SW 1271 (cell line): Measurements from ENCODE around the gene TSPOAP1.

Source experiments
- DNase-seq, 2 experiments: peaks; one replicate each; lab custom pipeline; 2025; lab: John Stamatoyannopoulos, UW

The TSPOAP1 gene

DNA sequence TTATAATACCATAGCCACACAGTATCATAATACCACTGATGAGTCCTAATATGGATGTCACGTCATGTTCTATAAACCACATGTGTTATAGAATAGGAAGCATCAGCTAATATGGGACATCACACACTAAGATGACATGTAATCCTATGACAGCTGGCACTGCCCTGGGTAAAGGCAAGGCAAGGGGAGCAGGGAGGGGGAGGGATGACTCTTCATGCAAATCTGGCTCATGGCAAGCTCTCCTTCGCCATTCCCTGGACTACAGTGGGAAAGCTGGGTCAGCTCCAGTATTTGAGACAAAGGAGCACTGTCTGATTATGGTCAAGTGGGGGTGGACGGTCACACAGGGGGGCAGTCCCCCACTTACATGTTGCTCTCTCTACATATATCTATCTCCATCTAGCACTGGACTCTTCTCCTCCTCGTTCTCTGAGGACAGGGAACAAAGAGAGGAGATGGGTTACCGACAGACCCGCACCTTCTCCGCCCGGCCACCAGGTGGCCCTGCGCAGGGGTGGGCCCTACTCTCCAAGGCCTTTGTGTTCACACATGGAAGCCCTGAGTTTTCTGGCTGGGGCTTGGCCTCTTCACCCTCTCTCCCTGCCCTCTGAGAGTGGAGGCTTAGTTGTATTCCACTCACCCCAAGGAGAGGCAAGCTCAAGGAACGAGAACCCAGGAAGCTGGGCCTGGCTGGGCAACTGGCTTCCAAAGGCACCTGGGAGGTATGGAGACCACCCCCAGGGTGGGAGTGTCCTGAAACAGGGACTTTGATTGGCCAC is 24.4 kb downstream of the TSPOAP1 start:
- peak in 1 of 2 experiments; percentile 35 for DNase-seq

- no peak for DNase-seq
These were observed 25.5 kb downstream of the TSPOAP1 start for GRCh38 chr17:58302919-58303585.

GRCh38 chr17:58302171-58302918 is 26.2 kb downstream of the TSPOAP1 start:
- no peak for DNase-seq

DNA sequence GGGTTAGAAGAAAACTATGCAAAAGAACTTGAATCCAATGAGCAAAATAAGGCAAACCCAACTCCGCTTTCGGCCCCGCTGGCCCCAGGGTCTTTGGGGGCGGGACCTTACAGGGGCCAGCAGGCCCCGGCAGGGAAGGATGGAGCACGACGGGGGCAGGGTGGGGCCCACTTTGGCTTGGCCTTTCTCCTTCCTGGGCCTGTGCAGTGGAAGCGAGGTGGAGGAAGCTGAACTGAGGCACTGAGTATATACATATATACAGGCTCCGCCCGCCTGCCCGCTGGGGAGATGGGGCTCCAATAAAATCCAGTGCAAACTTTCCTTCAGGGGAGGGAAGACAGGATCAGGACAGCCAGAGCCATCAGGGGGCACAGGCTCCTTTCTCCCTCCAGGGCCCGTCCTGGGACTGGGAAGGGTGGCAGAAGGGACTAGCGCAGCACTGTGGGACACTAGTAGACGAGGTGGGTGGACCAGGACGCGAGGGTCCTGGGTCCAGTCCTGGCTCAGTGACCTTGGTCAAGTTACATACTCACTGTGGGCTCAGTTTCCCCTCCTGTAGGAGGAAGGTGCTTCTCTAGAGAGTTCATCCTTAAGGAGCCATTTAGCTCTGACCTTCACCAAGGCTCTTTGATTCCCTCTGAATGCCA is 27.0 kb downstream of the TSPOAP1 start:
- DNase-seq = no peak

- no peak for DNase-seq
These were observed 28.3 kb downstream of the TSPOAP1 start for GRCh38 chr17:58300336-58300735.

- DNase-seq = no peak
These were observed 34.6 kb downstream of the TSPOAP1 start for GRCh38 chr17:58294034-58294433.

- DNase-seq = no peak
These were observed 37.3 kb downstream of the TSPOAP1 start for GRCh38 chr17:58291246-58291645.

- no peak for DNase-seq
These were observed 38.7 kb downstream of the TSPOAP1 start for GRCh38 chr17:58289869-58290268.

- DNase-seq = no peak
These were observed 43.2 kb downstream of the TSPOAP1 start for GRCh38 chr17:58285422-58285810.

DNA sequence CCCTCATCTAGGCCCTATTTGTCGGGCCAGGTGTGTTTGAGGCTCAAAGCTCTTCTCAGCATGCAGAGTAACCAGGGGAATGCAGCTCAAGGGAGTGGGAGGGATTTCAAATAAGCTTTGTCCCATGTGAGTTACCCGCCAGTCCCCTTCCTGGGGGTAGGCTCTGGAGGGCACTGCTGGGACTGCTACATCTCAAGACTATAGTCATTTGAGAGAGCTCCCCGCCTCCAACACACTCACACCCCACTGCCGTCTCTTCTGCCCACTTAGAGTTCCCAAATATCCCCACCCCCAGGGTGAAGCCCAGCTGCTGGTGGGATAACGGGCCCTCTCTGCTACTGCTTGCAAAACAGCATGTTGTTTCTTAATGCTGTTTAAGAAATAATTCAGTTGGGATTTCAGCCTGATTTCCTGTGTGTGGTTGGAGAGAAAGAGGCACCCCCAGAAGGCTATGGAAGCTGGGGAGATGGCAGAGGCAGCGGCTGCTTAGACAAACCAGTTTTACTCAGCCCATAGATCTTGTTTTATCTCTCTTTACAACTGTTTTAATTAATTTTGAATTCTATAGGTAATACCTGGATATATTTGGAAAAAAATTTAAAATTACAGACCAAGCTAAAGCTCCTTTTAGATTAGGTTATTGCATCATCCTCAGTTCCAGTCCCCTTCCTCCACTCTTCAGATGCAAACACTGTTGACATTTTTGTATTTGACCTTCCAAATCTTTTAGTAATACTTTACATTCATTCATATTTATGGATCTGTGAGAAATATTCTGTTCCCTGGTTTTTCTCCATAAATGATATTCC is 43.8 kb downstream of the TSPOAP1 start:
- DNase-seq = no peak

DNA sequence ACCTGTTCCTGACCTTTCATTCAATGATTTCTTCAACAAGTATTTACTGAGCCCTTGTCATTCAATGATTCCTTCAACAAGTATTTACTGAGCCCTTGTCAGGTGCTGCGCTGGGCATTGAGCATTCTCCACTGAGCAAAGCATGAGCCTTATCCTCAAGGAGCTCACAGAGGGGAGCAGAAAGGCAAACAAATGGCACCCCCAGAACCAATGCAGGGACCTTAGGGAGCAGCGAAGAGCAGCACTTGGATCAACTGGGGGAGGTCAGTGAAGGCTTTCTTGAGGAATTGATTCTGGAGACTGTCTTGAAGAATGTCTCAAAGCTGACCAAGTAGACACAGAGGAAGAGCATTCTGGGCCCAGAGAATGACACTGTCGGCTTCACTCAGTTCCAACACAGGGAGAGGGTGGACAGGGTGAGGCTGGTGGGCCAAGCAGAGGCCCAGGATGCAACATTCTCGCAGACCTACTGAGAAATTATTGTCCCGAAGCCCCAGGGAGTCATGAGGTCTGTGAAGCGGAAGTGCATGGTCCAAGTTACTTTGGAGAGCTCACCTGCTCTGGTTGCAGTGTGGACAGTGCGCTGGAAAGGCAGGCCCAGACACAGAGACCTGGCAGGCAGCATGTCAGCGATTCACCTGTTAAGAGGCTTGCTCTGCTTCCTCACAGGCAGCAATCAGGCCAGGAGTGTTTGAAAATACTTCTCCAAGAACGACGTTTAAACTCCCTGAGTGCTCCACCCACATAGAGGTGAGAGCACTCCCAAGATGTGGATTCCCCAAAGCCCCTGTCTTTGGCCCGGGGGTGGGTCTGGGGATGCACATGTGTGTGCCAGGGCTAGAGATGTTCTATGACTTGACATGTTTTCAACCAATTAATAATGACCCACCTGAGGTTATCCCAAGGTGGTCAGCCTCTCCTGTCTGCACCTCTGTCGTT is 44.7 kb downstream of the TSPOAP1 start:
- DNase-seq = no peak

GRCh38 chr17:58282442-58282841 is 46.2 kb downstream of the TSPOAP1 start:
- DNase-seq = no peak

GRCh38 chr17:58281511-58282011 is 47.0 kb downstream of the TSPOAP1 start:
- DNase-seq = no peak

DNA sequence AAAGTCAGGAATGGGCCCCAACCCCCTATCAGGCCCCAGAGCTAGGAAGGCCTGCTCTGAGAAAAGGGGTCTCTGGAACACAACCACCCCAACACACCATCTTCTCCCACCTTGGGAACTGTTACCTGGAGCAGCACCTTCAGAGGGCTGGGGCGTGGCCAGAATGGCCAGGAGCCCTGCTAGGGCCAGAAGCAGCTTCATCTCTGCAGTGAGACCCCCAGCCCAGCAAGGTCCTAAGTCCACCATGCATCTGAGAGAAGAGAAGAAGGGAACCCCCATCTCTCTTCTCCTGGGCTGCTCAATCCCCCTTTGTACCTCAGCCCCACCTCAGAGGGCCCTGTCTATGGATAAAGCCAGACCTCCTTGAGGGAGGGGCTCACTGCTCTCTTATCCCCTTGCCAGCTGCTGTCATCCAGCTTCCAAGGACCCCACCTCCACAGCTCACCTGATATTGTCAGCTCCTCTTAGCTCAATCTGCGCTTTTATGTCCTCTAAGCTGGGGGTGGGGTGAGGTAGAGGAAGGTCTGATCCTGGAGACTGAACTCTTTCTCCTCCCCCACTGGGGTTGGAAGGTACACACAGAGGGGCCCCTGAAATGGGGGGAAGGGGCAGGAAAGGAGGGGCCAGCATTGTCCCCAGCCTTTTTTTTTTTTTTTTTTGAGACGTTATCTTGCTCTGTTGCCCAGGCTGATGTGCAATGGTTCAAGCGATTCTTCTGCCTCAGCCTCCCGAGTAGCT is 47.9 kb downstream of the TSPOAP1 start, which contains the start of gene MPO:
MPO (minus strand) TSS at position 456 of the 738 bp plus-strand sequence; CDS start at position 279, 177 bp downstream.
- no peak for DNase-seq

DNA sequence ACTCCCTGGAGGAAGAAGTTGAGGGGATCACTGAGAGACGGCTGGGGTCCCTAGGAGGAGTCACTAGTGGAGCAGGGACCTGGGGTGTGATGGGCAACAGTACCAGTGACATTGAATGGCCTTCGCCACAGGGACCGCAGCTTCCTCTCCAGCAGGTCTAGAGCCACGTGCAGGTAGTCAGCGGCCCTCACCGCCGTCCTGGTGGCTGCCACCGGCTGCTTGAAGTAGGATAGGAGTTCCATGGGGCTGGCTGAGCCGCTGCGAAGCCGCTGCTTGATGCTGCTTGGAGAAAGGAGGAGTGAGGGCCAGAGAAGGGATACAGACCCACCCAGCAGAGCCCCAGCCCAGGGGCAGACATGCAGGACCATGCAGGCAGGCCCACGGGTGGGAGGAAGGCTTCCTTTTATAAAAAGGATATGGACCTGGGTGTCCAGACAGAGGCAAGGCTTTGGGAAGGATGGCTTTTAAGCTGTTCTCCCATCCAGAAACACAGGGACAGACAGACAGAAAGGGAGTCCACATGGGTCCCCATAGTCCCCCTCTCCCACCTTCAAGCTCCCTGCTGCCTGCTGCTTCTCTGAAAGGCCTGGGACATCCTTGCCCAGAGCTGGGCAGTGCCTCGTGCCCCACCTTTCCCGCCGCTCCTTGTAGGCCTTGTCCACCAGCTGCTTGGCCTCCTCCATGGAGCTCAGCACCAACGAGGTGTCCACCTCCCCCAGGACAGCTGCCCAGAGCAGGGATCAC is 48.7 kb downstream of the TSPOAP1 start:
- no peak for DNase-seq

DNA sequence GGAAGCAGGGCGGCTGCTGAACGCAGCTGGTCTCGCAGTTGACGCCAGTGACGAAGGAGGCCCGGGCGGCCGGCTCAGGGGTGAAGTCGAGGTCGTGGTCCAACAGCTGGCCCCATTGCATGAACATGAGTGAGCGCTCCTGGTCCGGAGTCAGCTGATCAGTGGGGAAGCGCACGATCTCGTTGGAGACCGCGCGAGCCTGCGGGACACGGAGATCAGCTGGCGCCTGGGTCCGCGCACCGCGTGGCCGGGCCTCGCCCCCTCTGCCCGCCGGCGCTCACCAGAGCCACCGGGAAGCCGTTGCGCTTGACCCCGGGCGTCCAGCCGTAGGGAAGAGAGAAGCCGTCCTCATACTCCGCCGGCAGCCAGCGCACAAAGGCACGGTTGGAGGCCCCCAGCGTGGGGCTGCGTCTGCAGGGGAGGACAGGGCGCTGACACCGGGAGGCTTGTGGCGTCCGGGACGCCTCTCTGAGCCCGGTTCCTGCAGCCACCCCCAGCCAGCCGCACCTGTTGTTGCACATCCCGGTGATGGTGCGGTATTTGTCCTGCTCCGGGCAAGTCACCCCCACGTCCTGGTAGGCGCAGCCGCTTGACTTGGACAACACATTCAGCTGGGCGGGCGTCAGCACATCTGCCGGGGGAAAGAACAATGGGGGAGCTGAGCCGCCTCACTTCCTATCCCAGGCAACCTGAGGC is 49.4 kb downstream of the TSPOAP1 start:
- DNase-seq = no peak

- DNase-seq = no peak
These were observed 50.0 kb downstream of the TSPOAP1 start for GRCh38 chr17:58278661-58279015.
